HG02840 (cell line): ENCODE data around the gene WWOX.

Experiments used
- ATAC-seq: cut with Tn5 transposase; IDR thresholded peaks from one replicate; pipeline ENCODE4 v1.9.1; 2021; ENCODE audit warnings: mild to moderate bottlenecking, moderate library complexity, moderate number of reproducible peaks; ENCODE audit not compliant: unreplicated experiment, low FRiP score

The WWOX gene

DNA sequence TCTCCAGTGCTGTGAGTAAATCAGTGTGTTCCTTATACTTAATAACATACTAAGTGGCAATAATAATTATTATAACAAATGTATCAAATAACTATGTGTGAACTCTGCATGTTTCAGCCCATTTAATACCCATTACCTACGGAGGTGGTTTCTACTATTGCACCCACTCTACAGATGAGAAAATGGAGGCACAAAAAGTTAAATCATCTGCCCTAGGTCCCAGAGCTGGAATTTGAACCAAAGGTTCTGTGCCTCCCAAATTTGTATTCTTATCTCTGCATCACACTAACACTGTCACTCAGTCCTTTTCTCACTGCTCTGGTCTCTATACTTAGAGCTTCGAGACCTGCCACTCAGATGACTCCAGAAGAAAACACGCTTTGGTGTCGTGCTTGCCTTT lies 1084.1 kb downstream of the WWOX start:
- no peak for ATAC-seq

DNA sequence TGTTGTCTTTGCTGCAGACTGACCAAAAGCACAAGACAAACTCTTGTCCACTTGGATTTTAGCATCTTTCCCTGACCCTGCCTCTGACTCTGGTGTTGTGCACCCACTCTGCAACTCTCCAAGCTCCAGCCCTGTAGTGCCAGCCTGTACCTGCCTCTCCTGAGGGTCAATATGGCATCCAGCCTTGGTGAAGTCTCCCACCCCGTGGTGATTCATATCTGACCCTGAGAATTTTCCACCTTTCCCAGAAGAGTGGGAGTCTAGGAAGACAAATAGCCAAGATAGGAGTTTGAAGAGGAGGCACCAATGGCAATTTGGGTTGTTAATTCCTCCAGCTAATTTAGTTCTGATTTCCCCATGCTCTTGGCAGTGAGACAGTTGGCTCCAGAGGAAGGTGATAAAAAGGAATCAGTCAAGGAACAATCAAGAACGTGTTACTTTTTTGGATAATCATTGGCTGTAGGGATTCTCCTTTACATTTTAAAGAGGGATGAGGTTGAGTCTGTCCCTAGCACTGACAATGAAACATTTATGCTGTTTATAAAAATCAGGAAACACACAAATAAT lies 1085.1 kb downstream of the WWOX start:
- no peak for ATAC-seq

DNA sequence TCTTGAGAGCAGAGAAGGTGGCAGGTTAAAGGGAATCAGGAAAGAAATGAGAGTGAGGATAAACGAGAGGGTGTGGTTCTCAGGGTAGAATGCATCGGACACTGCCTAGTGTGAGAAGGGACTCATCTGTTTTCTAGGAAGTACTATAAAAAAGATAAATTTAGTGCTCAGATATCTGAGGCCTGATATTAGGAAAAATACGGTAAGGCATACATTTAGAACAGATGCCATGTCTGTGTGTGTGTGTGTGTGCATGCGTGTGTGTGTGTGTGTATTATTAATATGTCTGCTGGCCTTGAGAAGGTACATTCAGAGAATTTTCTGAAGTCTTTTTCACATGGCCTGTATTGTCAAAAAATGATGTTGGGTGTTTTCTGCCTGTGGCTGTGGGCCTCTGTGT lies 1086.3 kb downstream of the WWOX start:
- ATAC-seq = no peak

DNA sequence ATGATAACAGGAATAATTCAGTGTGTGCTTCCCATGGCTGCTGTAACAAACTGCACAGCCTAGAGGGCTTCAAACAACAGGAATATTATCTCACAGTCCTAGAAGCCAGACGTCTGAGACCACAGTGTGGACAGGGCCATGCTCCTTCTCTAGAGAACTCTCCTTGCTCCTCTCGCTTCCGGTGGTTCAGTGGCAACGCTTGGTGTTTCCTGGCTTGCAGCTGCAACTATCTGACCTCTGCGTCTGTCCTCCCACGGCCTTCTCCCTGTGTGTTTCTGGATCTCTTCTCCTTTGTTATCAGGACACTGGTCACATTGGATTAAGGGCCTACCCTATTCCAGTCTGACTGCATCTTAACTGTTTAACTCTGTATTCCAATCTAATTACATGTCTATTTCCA lies 1086.7 kb downstream of the WWOX start:
- ATAC-seq = no peak

DNA sequence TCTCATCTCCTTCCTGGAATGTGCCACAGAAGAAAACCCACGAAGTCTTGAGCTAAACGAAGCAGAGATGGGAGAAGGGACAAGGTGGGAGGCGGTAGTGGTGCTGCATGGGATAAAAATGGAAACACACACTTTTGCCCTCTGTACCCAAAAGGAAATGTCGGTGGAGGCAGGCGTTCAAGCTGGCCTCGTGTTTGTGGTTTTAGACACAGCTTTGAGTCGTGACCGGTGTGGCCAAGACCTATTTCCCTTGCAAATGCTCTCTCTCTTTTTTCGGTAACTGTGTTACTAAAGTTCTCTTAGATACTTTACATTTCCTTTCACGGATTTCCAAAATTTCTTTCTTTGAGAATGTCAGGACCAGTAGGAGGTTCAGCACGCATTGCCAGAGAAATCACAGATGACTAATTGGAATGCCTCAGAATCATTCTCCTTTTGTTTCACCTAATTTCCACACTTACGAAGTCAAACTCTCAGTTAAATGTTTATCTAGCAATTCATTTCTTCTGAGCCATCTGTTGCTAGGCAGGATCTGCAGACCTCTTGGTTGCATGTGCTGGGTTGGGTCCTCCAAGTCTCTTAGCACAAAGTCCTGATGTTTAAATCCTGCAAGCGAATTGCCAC lies 1088.8 kb downstream of the WWOX start:
- no peak for ATAC-seq

DNA sequence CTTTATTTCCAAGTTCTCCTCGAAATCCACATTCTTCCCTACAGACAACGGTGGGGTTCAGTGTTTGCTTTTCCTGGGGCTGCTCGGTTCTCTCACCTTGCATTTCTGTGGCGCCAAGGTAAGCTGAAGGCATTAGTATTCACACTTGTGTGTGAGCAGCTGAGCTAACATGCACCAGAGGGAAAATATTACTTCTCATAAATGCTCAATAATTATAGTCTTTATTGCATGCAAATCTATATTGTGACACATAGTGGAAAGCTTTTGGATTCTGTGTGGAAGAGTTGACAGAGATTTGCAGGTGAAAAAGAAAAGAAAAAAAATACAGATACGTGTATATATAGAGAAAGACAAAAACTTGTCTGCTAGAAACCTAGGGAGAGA lies 1089.3 kb downstream of the WWOX start:
- ATAC-seq = no peak

DNA sequence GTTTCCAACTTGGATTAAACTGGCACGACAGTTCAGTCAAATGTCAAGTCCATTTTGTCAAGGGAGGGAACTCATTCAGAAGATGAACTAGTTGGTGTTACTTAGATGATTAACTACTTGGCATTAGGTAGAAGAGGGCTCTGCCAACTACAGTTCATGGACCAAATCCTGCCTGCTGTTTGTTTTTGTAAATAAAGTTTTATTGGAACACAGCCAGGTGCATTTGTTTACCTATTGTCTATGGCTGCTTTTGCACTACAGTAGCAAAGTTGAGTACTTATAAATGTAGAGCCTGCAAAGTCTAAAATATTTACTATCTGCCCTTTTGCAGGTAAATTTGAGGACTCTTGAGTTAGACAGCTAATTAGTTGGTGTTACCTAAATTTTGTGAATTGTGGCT lies 1091.1 kb downstream of the WWOX start:
- no peak for ATAC-seq

DNA sequence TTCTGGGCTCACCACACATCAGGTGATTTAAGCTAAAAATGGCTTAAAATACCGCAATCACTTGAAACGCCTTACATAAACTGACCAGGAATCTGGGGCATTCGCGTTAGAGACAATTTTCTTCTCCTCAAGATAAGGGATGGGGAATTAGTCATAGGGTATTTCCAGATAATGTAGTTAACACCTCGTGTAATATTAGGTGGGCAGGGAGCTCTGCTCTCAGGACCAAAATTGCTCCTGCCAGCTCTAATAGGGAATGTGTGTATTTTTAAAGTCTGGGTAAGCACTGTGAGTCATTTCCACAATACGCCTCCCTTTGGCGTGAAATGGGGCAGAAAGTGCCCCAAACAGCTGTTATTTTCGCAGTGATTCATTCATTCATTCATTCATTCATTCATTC lies 1092.5 kb downstream of the WWOX start:
- no peak for ATAC-seq

DNA sequence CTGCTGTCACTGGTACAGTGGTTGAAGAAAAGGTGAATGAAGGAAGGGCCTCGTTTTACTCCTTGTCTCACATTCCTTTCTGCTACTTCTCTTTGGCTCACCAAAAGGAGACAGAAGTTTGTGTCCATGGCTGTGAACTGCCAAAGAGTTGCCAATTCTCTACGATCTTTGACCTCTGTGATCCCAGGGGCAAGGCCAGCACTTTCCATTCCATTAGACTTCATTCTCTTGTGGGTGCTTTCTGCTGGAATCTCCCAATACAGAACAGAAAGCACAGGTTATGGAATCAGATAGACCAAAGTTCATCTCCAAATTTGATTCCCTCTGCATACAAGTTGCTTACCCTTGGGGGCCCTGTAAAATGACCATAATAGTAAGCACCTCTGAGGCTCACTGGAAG lies 1093.5 kb downstream of the WWOX start:
- ATAC-seq = no peak

DNA sequence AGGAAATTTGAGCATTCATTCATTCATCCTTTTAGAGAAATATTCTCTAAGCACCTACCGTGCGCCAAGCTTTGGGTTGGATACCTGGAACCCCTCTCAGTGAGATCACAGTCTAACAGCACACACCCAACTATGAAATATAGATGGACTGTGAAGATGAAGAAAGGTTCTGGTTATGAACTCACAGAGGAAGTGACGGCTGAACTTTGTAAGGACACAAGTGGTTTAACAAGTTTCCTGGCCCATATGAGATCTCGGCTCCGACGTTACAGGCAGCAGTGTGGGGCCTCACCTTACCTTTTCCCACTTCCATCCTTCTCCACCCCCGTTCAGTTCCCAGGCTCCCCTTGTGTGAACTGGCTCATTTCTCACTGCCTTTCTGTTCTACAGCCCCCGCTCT lies 1094.8 kb downstream of the WWOX start:
- ATAC-seq = no peak

DNA sequence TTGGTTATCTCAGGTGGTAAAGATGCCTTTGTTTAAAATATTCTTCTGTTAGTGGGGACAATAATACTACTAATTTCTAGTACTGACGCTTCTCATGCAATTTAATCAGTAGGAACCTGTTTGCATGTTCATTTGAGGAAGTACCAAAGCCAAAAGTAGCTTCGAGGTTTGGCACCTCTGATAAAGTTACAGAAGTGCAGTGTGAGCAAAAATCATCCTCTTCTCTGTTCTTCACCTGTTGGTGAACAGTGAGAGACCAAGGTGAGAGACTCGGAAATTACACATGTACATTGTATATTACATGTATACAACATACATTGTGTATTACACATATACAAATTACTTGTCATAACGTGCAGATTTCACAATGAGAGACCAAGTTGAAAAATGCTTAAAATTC lies 1096.5 kb downstream of the WWOX start:
- no peak for ATAC-seq

DNA sequence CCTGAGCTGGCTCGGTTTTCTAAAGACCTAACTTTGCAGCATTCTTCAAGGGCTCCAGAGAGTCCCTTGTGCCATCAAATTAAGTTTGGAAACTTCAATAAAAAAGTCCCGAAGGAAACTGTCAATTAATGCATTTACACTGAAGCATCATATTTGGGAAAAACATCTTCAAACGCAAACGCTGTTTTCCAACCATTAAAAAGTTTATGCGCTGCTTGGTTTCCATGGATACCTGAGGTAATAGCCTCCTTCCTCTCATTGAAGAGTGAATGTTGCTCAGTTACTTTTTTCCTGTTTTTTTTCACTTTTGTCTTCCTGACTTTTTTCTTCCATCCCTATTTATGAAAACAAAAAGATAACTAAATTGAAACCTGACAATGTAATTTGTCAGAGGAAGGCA lies 1102.0 kb downstream of the WWOX start:
- ATAC-seq = no peak

DNA sequence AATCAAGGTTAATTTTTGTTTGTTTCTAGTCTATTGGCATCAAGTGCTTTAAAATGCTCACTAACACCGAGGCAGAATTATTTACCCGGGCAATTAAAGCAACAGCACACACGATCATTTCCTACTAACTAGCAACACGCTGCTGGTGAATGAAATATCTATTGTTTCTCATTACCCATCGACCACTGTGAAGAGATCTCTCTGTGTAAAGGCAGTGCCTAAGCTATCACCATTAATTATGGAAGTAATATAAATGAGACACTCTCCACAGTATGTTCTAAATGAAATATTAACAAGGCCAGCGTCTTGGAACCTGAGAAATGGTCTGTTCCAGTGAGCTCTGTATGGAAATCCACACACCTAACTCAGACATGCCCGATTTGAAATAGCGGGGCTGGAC lies 1103.5 kb downstream of the WWOX start:
- no peak for ATAC-seq

DNA sequence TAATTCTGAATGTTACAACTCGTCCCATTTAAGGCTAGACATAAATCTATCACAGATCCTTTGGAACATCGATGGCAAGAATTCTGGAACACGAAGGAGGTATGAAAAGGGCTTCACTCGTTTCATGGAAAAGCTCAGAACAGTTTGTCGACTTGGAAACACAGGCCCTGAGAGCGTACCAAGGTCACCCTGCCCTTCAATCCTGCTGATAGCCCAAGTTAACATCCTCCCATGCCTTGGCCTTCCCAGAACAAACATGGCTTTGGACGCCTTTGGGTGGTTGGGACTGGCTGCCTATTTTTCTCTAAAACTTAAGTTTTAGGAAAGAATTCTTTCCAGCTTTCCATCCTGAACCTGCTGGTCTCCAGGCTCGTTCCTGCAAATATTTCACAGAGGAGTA lies 1105.0 kb downstream of the WWOX start:
- no peak for ATAC-seq

DNA sequence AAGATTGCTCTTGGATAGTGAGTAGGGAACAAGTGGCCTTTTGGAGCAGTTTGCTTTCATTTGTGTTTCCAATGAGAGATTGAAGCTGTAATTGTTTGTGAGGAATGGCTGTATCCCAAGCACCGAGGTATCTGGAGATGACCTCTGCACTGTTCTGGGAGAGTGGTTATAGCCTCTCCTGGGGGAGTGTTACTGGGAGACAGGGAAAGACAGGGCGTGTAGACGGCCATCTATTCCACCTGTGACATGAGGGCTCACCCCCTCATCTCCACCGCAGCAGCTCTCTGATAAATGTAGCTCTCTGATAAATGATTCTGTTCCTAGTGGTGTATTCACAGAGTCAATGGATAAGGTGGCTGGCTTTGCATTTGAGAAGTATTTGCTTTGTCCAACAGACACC lies 1107.4 kb downstream of the WWOX start:
- no peak for ATAC-seq

DNA sequence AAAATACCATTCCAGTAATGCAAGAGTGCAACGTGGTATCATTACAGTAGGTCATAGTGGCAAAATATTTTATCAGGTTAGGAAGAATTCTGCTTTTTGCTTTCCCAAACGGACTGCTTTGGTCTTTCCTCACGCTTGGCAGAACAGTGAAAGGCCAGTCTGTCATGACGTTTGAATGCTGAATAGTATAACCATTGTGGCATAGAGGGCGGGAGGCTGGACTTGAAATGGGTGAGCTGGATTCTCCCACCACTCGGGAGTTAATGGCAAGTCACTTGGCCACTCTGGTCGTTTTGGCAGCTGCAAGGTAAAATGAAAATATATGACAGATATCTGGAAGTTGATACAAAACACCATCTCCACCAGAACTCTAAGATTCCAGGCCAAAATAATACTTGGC lies 1109.9 kb downstream of the WWOX start:
- no peak for ATAC-seq

DNA sequence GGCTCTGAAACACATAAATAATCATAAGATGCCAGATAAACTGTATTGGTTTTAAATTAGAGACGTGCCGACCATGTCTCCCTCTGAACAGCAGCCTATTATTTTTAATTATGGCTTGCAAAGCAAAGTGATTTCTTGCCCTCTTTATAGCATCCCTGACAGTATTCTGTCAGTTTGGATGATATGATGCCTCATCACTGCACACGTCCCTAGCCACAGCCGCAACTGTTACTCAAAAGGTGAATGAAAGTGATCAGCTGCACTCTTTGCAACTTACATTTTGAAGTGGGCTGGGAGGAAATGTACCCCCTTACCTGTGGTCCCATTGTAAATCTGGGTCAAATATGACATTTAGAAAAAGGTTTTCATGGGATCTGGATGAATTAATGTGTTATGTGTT lies 1111.2 kb downstream of the WWOX start:
- ATAC-seq = no peak

DNA sequence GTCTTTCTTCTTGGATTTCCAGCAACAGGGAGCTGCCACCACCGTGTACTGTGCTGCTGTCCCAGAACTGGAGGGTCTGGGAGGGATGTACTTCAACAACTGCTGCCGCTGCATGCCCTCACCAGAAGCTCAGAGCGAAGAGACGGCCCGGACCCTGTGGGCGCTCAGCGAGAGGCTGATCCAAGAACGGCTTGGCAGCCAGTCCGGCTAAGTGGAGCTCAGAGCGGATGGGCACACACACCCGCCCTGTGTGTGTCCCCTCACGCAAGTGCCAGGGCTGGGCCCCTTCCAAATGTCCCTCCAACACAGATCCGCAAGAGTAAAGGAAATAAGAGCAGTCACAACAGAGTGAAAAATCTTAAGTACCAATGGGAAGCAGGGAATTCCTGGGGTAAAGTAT lies 1112.1 kb downstream of the WWOX start:
- no peak for ATAC-seq

DNA sequence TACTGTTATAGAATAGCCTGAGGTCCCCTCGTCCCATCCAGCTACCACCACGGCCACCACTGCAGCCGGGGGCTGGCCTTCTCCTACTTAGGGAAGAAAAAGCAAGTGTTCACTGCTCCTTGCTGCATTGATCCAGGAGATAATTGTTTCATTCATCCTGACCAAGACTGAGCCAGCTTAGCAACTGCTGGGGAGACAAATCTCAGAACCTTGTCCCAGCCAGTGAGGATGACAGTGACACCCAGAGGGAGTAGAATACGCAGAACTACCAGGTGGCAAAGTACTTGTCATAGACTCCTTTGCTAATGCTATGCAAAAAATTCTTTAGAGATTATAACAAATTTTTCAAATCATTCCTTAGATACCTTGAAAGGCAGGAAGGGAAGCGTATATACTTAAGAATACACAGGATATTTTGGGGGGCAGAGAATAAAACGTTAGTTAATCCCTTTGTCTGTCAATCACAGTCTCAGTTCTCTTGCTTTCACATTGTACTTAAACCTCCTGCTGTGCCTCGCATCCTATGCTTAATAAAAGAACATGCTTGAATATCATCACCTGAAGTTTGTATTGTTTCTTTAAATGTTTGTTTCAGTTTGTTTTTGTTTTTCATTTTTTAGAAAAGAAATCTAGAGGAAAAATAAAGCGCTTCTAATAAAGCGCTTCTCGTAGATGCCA lies 1112.8 kb downstream of the WWOX start:
- ATAC-seq = no peak

DNA sequence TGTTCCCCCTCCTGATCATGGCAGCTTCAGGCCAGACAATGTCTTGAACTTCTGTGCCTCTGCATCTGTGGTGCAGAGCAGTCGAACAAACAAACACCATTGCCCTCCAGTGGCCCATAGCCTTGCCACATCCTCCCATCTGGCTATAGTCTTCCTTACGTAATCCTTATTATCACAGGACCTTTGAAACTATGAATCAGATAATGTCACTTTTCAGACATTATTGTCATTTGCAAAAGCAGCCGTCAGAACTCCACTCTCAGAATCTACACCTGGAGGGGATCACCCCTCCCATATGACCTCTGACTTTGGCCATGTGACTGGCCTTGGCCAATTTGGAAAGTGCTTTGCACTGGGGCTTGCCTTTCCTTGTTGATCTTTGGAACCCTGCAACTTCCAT lies 1113.8 kb downstream of the WWOX start:
- no peak for ATAC-seq

DNA sequence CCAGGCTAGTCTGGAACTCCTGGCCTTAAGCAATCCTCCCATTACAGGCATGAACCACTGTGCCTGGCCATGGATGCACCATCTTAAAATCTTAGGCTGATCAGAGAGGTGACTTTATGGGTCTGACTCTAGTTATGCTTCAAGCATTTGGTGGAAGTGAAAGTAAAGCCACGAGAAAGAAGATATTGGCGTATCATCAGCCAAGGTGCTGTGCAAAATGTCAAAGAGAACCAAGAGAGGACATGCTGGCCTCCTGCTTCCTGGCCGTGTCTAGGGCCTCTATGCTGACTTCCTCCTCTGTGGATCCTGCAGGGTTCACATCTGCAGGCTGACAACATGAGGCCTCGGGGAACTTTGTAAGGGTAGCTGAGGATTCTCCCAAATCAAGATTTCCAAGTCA lies 1115.8 kb downstream of the WWOX start:
- no peak for ATAC-seq

DNA sequence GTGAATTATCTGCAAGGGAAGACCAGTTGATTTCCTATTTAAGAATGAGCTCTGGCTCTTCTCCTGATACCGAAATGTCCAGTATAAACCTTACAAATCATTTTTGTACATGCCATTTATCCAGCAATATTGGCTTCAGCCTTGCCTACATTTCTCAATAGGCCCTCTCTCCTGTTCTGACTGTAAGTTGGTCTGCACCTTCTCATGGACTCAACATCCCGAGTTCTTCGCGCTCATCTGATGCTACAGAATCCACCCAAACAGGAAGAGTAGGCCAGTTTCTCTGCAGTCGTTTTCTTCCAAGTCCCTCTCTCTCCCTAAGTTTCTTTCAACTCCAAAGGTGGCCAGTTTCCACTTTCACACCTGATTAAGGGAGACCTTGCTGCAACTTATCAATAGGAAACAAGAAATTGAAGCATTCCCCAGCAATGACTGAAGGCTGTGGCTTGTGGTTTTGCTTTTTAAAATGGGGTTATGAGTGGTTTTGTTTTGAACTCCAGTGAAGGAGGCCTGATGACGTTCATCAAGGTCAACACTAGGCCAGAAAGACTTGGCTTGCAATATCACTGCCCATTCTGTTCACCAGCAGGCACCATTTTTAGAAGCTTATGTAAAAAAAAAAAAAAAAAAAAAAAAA lies 1118.0 kb downstream of the WWOX start:
- ATAC-seq = no peak
